Astrocyte (in vitro differentiated cells and primary cell): ENCODE data around the gene CYP2R1.

Experiments
- EZH2 ChIP-seq: IDR thresholded peaks from 2 replicates; pipeline ENCODE4 v1.6.1; 2012; ENCODE audit warnings: mild to moderate bottlenecking, low read length, inconsistent platforms; ENCODE audit not compliant: insufficient read depth
- TF ChIP-seq, protein P1 (sequence below): IDR thresholded peaks from 2 replicates; pipeline ENCODE4 v1.5.1; 2011; ENCODE audit warnings: low read depth, mild to moderate bottlenecking, inconsistent platforms, low read length, moderate library complexity; ENCODE audit not compliant: insufficient read depth

GRCh38 chr11:14873632-14874031, 18.4 kb downstream of the CYP2R1 start:
- TF ChIP-seq, protein P1, sequence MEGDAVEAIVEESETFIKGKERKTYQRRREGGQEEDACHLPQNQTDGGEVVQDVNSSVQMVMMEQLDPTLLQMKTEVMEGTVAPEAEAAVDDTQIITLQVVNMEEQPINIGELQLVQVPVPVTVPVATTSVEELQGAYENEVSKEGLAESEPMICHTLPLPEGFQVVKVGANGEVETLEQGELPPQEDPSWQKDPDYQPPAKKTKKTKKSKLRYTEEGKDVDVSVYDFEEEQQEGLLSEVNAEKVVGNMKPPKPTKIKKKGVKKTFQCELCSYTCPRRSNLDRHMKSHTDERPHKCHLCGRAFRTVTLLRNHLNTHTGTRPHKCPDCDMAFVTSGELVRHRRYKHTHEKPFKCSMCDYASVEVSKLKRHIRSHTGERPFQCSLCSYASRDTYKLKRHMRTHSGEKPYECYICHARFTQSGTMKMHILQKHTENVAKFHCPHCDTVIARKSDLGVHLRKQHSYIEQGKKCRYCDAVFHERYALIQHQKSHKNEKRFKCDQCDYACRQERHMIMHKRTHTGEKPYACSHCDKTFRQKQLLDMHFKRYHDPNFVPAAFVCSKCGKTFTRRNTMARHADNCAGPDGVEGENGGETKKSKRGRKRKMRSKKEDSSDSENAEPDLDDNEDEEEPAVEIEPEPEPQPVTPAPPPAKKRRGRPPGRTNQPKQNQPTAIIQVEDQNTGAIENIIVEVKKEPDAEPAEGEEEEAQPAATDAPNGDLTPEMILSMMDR = no peak
- no peak for TF ChIP-seq EZH2
